Measurements from ENCODE around the gene SLK. TPM values are rescaled to one million over a fixed set of nuclear protein-coding genes. Genes with fewer than 3 reads are reported as not detected.

SLK gene
- total and polyA plus RNA-seq, 10 of the 15 experiments (the other 5 are each of a cell fraction or from before 2014, with no cell fraction given): 2.5 to 24.2 (median 11.1) TPM

DNA sequence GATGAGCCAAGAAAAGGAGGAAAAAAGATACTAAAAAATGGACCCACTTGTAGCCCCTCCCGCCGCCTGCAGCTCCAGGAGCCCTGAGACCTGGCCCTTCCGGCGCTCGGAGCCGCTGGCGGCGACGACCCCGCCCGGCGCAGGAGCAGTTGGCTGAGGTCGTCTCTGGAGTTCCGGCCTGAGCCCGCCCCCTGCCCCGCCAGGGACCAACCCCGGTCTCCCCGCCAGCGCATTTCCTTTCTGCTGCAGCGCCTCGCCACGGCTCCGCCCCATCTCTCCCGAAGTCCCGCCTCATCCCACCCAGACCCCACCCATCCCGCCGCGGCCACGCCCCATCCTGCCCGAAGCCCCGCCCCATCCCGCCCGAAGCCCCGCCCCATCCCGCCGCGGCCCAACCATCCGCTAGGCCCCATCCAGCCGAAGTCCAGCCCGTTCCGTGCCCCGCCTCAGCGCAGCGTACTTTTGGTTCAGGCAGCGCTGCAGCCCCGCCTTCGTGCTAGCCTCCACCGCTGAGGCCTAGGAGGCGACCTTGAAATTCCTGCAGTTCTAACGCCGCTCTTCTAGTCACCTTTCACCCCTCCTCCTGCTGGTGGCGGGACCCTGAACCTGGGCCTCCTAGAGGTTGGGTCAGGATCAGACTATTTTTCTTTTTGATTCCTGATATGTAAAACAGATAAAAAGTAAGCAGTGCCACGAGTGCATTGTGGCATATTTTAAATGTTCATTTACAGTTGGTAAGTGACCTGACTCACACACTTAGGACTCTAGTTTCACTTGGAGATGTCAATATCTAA is 48.7 kb upstream of the SLK start, which contains the start of gene STN1 (continued):
- TF ChIP-seq FOXK2 (IDR thresholded peaks at IDR 0.05) (no peak), SPI1 (IDR thresholded peaks at IDR 0.05; ENCODE audit: borderline replicate concordance, insufficient read depth, low read depth, low read length) (no peak), SUPT20H (IDR thresholded peaks at IDR 0.05; ENCODE audit: borderline replicate concordance, control insufficient read depth, low read depth, low read length) (no peak), SMC3 (IDR thresholded peaks at IDR 0.05; ENCODE audit: borderline replicate concordance, low read length) (no peak; the same call in 1 of the 2 replicates), NRF1 (conservative IDR thresholded peaks at IDR 0.05; ENCODE audit: low read depth, low read length) (peak; percentile 42), HDAC2 (IDR thresholded peaks at IDR 0.05) (no peak), MEF2A (IDR thresholded peaks at IDR 0.05; ENCODE audit: insufficient read depth, low read depth, low read length) (0 out of 2 replicates have a peak, but pooled peaks have one; percentile 7), POLR2AphosphoS5 (IDR thresholded peaks at IDR 0.05; ENCODE audit: low read length) (peak; percentile 93), RUNX3 (IDR thresholded peaks at IDR 0.05; ENCODE audit: low read length) (peak; percentile 30; the same call in 1 of the 2 replicates), ESRRA (IDR thresholded peaks at IDR 0.05; ENCODE audit: low read length) (peak; percentile 55; the same call in 1 of the 2 replicates), PAX5 (IDR thresholded peaks at IDR 0.05; ENCODE audit: borderline replicate concordance, low read depth, low read length) (no peak), SP1 (IDR thresholded peaks at IDR 0.05; ENCODE audit: low read depth, low read length) (peak; percentile 23), RAD51 (IDR thresholded peaks at IDR 0.05) (no peak), MYB (IDR thresholded peaks at IDR 0.05; ENCODE audit: borderline replicate concordance, low read depth, low read length) (no peak), NFYB (IDR thresholded peaks at IDR 0.05; ENCODE audit: insufficient read depth, low read depth, low read length) (peak; percentile 48; the same call in 1 of the 2 replicates), YY1 (IDR thresholded peaks at IDR 0.05; ENCODE audit: low read depth, low read length) (0 out of 2 replicates have a peak, but pooled peaks have one; percentile 48), CHD1 (IDR thresholded peaks at IDR 0.05; ENCODE audit: low read depth, low read length) (no peak), RCOR1 (conservative IDR thresholded peaks at IDR 0.05; ENCODE audit: low read depth, low read length) (no peak), ZNF24 (IDR thresholded peaks at IDR 0.05) (no peak), POLR2A (IDR thresholded peaks at IDR 0.05; ENCODE audit: low read depth, low read length) (peak; percentile 85), CREM (IDR thresholded peaks at IDR 0.05; ENCODE audit: low read depth) (0 out of 2 replicates have a peak, but pooled peaks have one; percentile 20), HDGF (IDR thresholded peaks at IDR 0.05) (peak; percentile 65; the same call in 1 of the 2 replicates)
- TF ChIP-seq, protein P1, sequence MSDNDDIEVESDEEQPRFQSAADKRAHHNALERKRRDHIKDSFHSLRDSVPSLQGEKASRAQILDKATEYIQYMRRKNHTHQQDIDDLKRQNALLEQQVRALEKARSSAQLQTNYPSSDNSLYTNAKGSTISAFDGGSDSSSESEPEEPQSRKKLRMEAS (IDR thresholded peaks at IDR 0.05; ENCODE audit: low read depth, low read length): peak; percentile 53; the same call in 1 of the 2 replicates
- TF ChIP-seq, protein P2, sequence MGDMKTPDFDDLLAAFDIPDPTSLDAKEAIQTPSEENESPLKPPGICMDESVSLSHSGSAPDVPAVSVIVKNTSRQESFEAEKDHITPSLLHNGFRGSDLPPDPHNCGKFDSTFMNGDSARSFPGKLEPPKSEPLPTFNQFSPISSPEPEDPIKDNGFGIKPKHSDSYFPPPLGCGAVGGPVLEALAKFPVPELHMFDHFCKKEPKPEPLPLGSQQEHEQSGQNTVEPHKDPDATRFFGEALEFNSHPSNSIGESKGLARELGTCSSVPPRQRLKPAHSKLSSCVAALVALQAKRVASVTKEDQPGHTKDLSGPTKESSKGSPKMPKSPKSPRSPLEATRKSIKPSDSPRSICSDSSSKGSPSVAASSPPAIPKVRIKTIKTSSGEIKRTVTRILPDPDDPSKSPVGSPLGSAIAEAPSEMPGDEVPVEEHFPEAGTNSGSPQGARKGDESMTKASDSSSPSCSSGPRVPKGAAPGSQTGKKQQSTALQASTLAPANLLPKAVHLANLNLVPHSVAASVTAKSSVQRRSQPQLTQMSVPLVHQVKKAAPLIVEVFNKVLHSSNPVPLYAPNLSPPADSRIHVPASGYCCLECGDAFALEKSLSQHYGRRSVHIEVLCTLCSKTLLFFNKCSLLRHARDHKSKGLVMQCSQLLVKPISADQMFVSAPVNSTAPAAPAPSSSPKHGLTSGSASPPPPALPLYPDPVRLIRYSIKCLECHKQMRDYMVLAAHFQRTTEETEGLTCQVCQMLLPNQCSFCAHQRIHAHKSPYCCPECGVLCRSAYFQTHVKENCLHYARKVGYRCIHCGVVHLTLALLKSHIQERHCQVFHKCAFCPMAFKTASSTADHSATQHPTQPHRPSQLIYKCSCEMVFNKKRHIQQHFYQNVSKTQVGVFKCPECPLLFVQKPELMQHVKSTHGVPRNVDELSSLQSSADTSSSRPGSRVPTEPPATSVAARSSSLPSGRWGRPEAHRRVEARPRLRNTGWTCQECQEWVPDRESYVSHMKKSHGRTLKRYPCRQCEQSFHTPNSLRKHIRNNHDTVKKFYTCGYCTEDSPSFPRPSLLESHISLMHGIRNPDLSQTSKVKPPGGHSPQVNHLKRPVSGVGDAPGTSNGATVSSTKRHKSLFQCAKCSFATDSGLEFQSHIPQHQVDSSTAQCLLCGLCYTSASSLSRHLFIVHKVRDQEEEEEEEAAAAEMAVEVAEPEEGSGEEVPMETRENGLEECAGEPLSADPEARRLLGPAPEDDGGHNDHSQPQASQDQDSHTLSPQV (IDR thresholded peaks at IDR 0.05): 0 out of 2 replicates have a peak, but pooled peaks have one; percentile 11
- TF ChIP-seq, protein P3, sequence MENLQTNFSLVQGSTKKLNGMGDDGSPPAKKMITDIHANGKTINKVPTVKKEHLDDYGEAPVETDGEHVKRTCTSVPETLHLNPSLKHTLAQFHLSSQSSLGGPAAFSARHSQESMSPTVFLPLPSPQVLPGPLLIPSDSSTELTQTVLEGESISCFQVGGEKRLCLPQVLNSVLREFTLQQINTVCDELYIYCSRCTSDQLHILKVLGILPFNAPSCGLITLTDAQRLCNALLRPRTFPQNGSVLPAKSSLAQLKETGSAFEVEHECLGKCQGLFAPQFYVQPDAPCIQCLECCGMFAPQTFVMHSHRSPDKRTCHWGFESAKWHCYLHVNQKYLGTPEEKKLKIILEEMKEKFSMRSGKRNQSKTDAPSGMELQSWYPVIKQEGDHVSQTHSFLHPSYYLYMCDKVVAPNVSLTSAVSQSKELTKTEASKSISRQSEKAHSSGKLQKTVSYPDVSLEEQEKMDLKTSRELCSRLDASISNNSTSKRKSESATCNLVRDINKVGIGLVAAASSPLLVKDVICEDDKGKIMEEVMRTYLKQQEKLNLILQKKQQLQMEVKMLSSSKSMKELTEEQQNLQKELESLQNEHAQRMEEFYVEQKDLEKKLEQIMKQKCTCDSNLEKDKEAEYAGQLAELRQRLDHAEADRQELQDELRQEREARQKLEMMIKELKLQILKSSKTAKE (IDR thresholded peaks at IDR 0.05; ENCODE audit: low read depth, poor library complexity, severe bottlenecking): no peak

Measured in GM12878 (cell line).